ENCODE measurements around the gene VTI1A.

VTI1A gene

GRCh38 chr10:112821038-112821437 lies 374.0 kb downstream of the VTI1A start:
- DNase-seq (ENCODE audit: extremely low read depth in 1 of 2, low read depth in 1 of 2): no peak

- no peak for DNase-seq (ENCODE audit: extremely low read depth in 1 of 2, low read depth in 1 of 2)
Measured at GRCh38 chr10:112821663-112822062, 374.6 kb downstream of the VTI1A start.

GRCh38 chr10:112823007-112823406 lies 376.0 kb downstream of the VTI1A start:
- DNase-seq (ENCODE audit: extremely low read depth in 1 of 2, low read depth in 1 of 2): no peak

GRCh38 chr10:112823604-112824003 lies 376.6 kb downstream of the VTI1A start:
- no peak for DNase-seq (ENCODE audit: extremely low read depth in 1 of 2, low read depth in 1 of 2)

- DNase-seq (ENCODE audit: extremely low read depth in 1 of 2, low read depth in 1 of 2): no peak
Measured at GRCh38 chr10:112826018-112826697, 379.1 kb downstream of the VTI1A start.

GRCh38 chr10:112827086-112827485 lies 380.1 kb downstream of the VTI1A start:
- no peak for DNase-seq (ENCODE audit: extremely low read depth in 1 of 2, low read depth in 1 of 2)

GRCh38 chr10:112827951-112828350 lies 380.9 kb downstream of the VTI1A start:
- no peak for DNase-seq (ENCODE audit: extremely low read depth in 1 of 2, low read depth in 1 of 2)

- no peak for DNase-seq (ENCODE audit: extremely low read depth in 1 of 2, low read depth in 1 of 2)
Measured at GRCh38 chr10:112831859-112832258, 384.8 kb downstream of the VTI1A start.

- no peak for DNase-seq (ENCODE audit: extremely low read depth in 1 of 2, low read depth in 1 of 2)
Measured at GRCh38 chr10:112832361-112832878, 385.4 kb downstream of the VTI1A start.

- no peak for DNase-seq (ENCODE audit: extremely low read depth in 1 of 2, low read depth in 1 of 2)
Measured at GRCh38 chr10:112832959-112833358, 385.9 kb downstream of the VTI1A start.

- DNase-seq (ENCODE audit: extremely low read depth in 1 of 2, low read depth in 1 of 2): no peak
Measured at GRCh38 chr10:112834751-112835181, 387.8 kb downstream of the VTI1A start.

- no peak for DNase-seq (ENCODE audit: extremely low read depth in 1 of 2, low read depth in 1 of 2)
Measured at GRCh38 chr10:112835217-112835715, 388.3 kb downstream of the VTI1A start.

GRCh38 chr10:112835944-112836451 lies 389.0 kb downstream of the VTI1A start:
- DNase-seq (ENCODE audit: extremely low read depth in 1 of 2, low read depth in 1 of 2): no peak

GRCh38 chr10:112838784-112839481 lies 391.9 kb downstream of the VTI1A start:
- DNase-seq (ENCODE audit: extremely low read depth in 1 of 2, low read depth in 1 of 2): no peak

- no peak for DNase-seq (ENCODE audit: extremely low read depth in 1 of 2, low read depth in 1 of 2)
Measured at GRCh38 chr10:112839928-112840654, 393.1 kb downstream of the VTI1A start.

- no peak for DNase-seq (ENCODE audit: extremely low read depth in 1 of 2, low read depth in 1 of 2)
Measured at GRCh38 chr10:112841549-112841948, 394.5 kb downstream of the VTI1A start.

GRCh38 chr10:112842832-112843360 lies 395.9 kb downstream of the VTI1A start:
- DNase-seq (ENCODE audit: extremely low read depth in 1 of 2, low read depth in 1 of 2): no peak

- no peak for DNase-seq (ENCODE audit: extremely low read depth in 1 of 2, low read depth in 1 of 2)
Measured at GRCh38 chr10:112843623-112844022, 396.6 kb downstream of the VTI1A start.

- no peak for DNase-seq (ENCODE audit: extremely low read depth in 1 of 2, low read depth in 1 of 2)
Measured at GRCh38 chr10:112844681-112845544, 397.9 kb downstream of the VTI1A start.

GRCh38 chr10:112847778-112848177 lies 400.8 kb downstream of the VTI1A start:
- DNase-seq (ENCODE audit: extremely low read depth in 1 of 2, low read depth in 1 of 2): no peak

Data from activated CD8-positive, alpha-beta memory T cell treated with anti-CD3 and anti-CD28 coated beads for 1 hour (primary cell).